ENCODE measurements around the gene ELOVL2.

GRCh38 chr6:10949579-10950490 lies 94.3 kb downstream of the ELOVL2 start:
- TF ChIP-seq, protein P1, sequence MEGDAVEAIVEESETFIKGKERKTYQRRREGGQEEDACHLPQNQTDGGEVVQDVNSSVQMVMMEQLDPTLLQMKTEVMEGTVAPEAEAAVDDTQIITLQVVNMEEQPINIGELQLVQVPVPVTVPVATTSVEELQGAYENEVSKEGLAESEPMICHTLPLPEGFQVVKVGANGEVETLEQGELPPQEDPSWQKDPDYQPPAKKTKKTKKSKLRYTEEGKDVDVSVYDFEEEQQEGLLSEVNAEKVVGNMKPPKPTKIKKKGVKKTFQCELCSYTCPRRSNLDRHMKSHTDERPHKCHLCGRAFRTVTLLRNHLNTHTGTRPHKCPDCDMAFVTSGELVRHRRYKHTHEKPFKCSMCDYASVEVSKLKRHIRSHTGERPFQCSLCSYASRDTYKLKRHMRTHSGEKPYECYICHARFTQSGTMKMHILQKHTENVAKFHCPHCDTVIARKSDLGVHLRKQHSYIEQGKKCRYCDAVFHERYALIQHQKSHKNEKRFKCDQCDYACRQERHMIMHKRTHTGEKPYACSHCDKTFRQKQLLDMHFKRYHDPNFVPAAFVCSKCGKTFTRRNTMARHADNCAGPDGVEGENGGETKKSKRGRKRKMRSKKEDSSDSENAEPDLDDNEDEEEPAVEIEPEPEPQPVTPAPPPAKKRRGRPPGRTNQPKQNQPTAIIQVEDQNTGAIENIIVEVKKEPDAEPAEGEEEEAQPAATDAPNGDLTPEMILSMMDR (IDR thresholded peaks at IDR 0.05), result no peak
- TF ChIP-seq POLR2A (IDR thresholded peaks at IDR 0.05) (no peak), POLR2AphosphoS5 (IDR thresholded peaks at IDR 0.05) (no peak)

Data from stomach (tissue), 4 donors.